Liver (tissue), 3 donors: ENCODE data around the gene AGAP2.

Experiments
- ATF3 ChIP-seq: IDR thresholded peaks from 2 replicates; pipeline ENCODE4 v1.6.1; 2016; ENCODE audit warnings: antibody characterized with exemption
- CTCF ChIP-seq: fragments of 150-350 bp; IDR thresholded peaks from 2 replicates; pipeline ENCODE4 v1.5.1; 2017; ENCODE audit warnings: improper control_type of control experiment, low read depth, low read length; ENCODE audit not compliant: missing input control
- EGR1 ChIP-seq, 2 donors: IDR thresholded peaks; 2 replicates each; pipeline ENCODE4 v1.6.1; 2016 to 2018; ENCODE audit warnings: antibody characterized with exemption in 2 of 2, low read depth in 2 of 2
- FOXA1 ChIP-seq: IDR thresholded peaks from 2 replicates; pipeline ENCODE4 v1.6.1; 2016; ENCODE audit warnings: antibody characterized with exemption
- GABPA ChIP-seq, 2 donors: IDR thresholded peaks in 1 of 2; conservative IDR thresholded peaks in 1 of 2; 2 replicates each; pipeline ENCODE4 v1.6.1; 2016; ENCODE audit warnings: antibody characterized with exemption in 2 of 2, mild to moderate bottlenecking in 1 of 2, moderate library complexity in 1 of 2
- HNF4G ChIP-seq: IDR thresholded peaks from 2 replicates; pipeline ENCODE4 v1.6.1; 2016; ENCODE audit warnings: antibody characterized with exemption
- MAX ChIP-seq: IDR thresholded peaks from 2 replicates; pipeline ENCODE4 v1.6.1; 2016; ENCODE audit warnings: antibody characterized with exemption
- RAD21 ChIP-seq, 2 donors: IDR thresholded peaks; 2 replicates each; pipeline ENCODE4 v1.6.1; 2016; ENCODE audit warnings: antibody characterized with exemption in 2 of 2, mild to moderate bottlenecking in 2 of 2
- REST ChIP-seq: IDR thresholded peaks from 2 replicates; pipeline ENCODE4 v1.6.1; 2016; ENCODE audit warnings: antibody characterized with exemption, mild to moderate bottlenecking
- SP1 ChIP-seq: IDR thresholded peaks from 2 replicates; pipeline ENCODE4 v1.6.1; 2018; ENCODE audit warnings: antibody characterized with exemption, mild to moderate bottlenecking
- TAF1 ChIP-seq: conservative IDR thresholded peaks from 2 replicates; pipeline ENCODE4 v1.6.1; 2016; ENCODE audit warnings: antibody characterized with exemption, mild to moderate bottlenecking
- YY1 ChIP-seq: IDR thresholded peaks from 2 replicates; pipeline ENCODE4 v1.6.1; 2016; ENCODE audit warnings: antibody characterized with exemption, mild to moderate bottlenecking
- ZBTB33 ChIP-seq: IDR thresholded peaks from 2 replicates; pipeline ENCODE4 v1.6.1; 2016; ENCODE audit warnings: antibody characterized with exemption
- donor health status: healthy.
- donor health status: healthy.

- no peak for TF ChIP-seq CTCF
- no peak for TF ChIP-seq ATF3
- TF ChIP-seq MAX = no peak
- TF ChIP-seq GABPA (IDR thresholded peaks at IDR 0.05 in 1 of 2, conservative IDR thresholded peaks at IDR 0.05 in 1 of 2) = no peak
- no peak for TF ChIP-seq REST
- no peak for TF ChIP-seq YY1
- TF ChIP-seq EGR1 (IDR thresholded peaks at IDR 0.05; ENCODE audit: low read depth in 2 of 2) = no peak
- TF ChIP-seq RAD21 (IDR thresholded peaks at IDR 0.05) = no peak
- TF ChIP-seq TAF1 = no peak
- no peak for TF ChIP-seq FOXA1
- no peak for TF ChIP-seq HNF4G
- no peak for TF ChIP-seq ZBTB33
- no peak for TF ChIP-seq SP1
These were observed 17.2 kb upstream of the AGAP2 start for GRCh38 chr12:57755454-57756372.
